Measurements from ENCODE around the gene BGN. TPM values are rescaled to one million over a fixed set of nuclear protein-coding genes. Genes with fewer than 3 reads are reported as not detected.
A peak's percentile ranks its signal among the peaks of the same experiment; 100 is the strongest.

The BGN gene
- total and polyA plus RNA-seq, 3 experiments from 2014 or later: not detected

- CTCF ChIA-PET: no interaction called here
- no peak overlapping the region for H3K4me3 Mint-ChIP-seq
- POLR2A ChIA-PET: no interaction called here
- peaks cover 0 to 7% (median 0%) of the 10 kb centered on the region in 3 donors for H3K4me1 Mint-ChIP-seq
- DNase-seq: no peak
- H3K36me3 Mint-ChIP-seq: no peaks in the 10 kb centered on the region
- no peak overlapping the region for H3K27ac ChIP-seq (ENCODE audit: low read depth, low read length)
- no peaks in the 10 kb centered on the region for H3K36me3 ChIP-seq (ENCODE audit: insufficient read depth, low read length)
- no peaks in the 10 kb centered on the region for H3K4me1 ChIP-seq (ENCODE audit: insufficient read depth, low read length)
- H3K9me3 ChIP-seq (ENCODE audit: low read length): no peaks in the 10 kb centered on the region
- H3K27me3 ChIP-seq (ENCODE audit: insufficient read depth, low read length, poor library complexity, severe bottlenecking): no peaks in the 10 kb centered on the region
- no peak overlapping the region for H3K4me3 ChIP-seq (ENCODE audit: low read length)
- H3K27ac Mint-ChIP-seq: no peak overlapping the region
- H3K9me3 Mint-ChIP-seq: no peaks in the 10 kb centered on the region
- peaks cover 14% of the 10 kb centered on the region in 2 donors for H3K27me3 Mint-ChIP-seq
Observed at GRCh38 chrX:153523269-153523668, 28.5 kb downstream of the BGN start.

GRCh38 chrX:153524234-153524633 lies 29.5 kb downstream of the BGN start:
- no peak for DNase-seq
- Mint-ChIP-seq H3K4me1 (no peaks in the 10 kb centered on the region), H3K4me3 (no peak overlapping the region), H3K36me3 (no peaks in the 10 kb centered on the region), H3K9me3 (no peaks in the 10 kb centered on the region), H3K27ac (no peak overlapping the region), H3K27me3 (peaks cover 10 to 18% of the 10 kb centered on the region in 2 donors)
- Histone ChIP-seq H3K27me3 (ENCODE audit: insufficient read depth, low read length, poor library complexity, severe bottlenecking) (no peaks in the 10 kb centered on the region), H3K27ac (ENCODE audit: low read depth, low read length) (no peak overlapping the region), H3K4me1 (ENCODE audit: insufficient read depth, low read length) (no peaks in the 10 kb centered on the region), H3K4me3 (ENCODE audit: low read length) (no peak overlapping the region), H3K9me3 (ENCODE audit: low read length) (no peaks in the 10 kb centered on the region), H3K36me3 (ENCODE audit: insufficient read depth, low read length) (no peaks in the 10 kb centered on the region)
- ChIA-PET POLR2A (no interaction called here), CTCF (no interaction called here)

GRCh38 chrX:153525451-153525850 lies 30.7 kb downstream of the BGN start:
- H3K4me3 ChIP-seq (ENCODE audit: low read length): no peak overlapping the region

GRCh38 chrX:153526042-153526441 lies 31.3 kb downstream of the BGN start:
- Histone ChIP-seq H3K27ac (ENCODE audit: low read depth, low read length) (no peak overlapping the region), H3K9me3 (ENCODE audit: low read length) (no peaks in the 10 kb centered on the region), H3K36me3 (ENCODE audit: insufficient read depth, low read length) (no peaks in the 10 kb centered on the region), H3K27me3 (ENCODE audit: insufficient read depth, low read length, poor library complexity, severe bottlenecking) (no peaks in the 10 kb centered on the region), H3K4me3 (ENCODE audit: low read length) (no peak overlapping the region), H3K4me1 (ENCODE audit: insufficient read depth, low read length) (no peaks in the 10 kb centered on the region)
- Mint-ChIP-seq H3K36me3 (no peaks in the 10 kb centered on the region), H3K4me1 (no peaks in the 10 kb centered on the region), H3K9me3 (no peaks in the 10 kb centered on the region), H3K27me3 (peaks cover 4 to 20% of the 10 kb centered on the region in 2 donors), H3K4me3 (peak overlapping the region in 1 of 7 donors; percentile 70), H3K27ac (no peak overlapping the region)
- ChIA-PET POLR2A (no interaction called here), CTCF (no interaction called here)
- no peak for DNase-seq

More at GRCh38 chrX:153525451-153525850, 30.7 kb downstream of the BGN start:
- H3K27me3 Mint-ChIP-seq: peaks cover 5 to 20% of the 10 kb centered on the region in 2 donors
- DNase-seq: no peak
- no peaks in the 10 kb centered on the region for H3K4me1 ChIP-seq (ENCODE audit: insufficient read depth, low read length)
- no peaks in the 10 kb centered on the region for H3K9me3 Mint-ChIP-seq
- H3K27ac ChIP-seq (ENCODE audit: low read depth, low read length): no peak overlapping the region
- H3K4me3 Mint-ChIP-seq: no peak overlapping the region
- ChIA-PET CTCF (no interaction called here), POLR2A (no interaction called here)
- H3K36me3 Mint-ChIP-seq: no peaks in the 10 kb centered on the region
- H3K27me3 ChIP-seq (ENCODE audit: insufficient read depth, low read length, poor library complexity, severe bottlenecking): no peaks in the 10 kb centered on the region
- H3K9me3 ChIP-seq (ENCODE audit: low read length): no peaks in the 10 kb centered on the region
- H3K36me3 ChIP-seq (ENCODE audit: insufficient read depth, low read length): no peaks in the 10 kb centered on the region
- H3K27ac Mint-ChIP-seq: no peak overlapping the region
- H3K4me1 Mint-ChIP-seq: no peaks in the 10 kb centered on the region

GRCh38 chrX:153526801-153527200 lies 32.0 kb downstream of the BGN start:
- H3K27ac Mint-ChIP-seq: no peak overlapping the region
- H3K9me3 Mint-ChIP-seq: no peaks in the 10 kb centered on the region
- H3K27ac ChIP-seq (ENCODE audit: low read depth, low read length): no peak overlapping the region
- no peaks in the 10 kb centered on the region for H3K9me3 ChIP-seq (ENCODE audit: low read length)
- ChIA-PET CTCF (interaction anchor here (1.3 to 1.7 kb wide), 2 partner anchors 10 to 12 kb away, joined by 4 to 6 read pairs; no protein-coding TSS in a partner anchor), POLR2A (no interaction called here)
- no peaks in the 10 kb centered on the region for H3K36me3 ChIP-seq (ENCODE audit: insufficient read depth, low read length)
- no peak overlapping the region for H3K4me3 ChIP-seq (ENCODE audit: low read length)
- H3K36me3 Mint-ChIP-seq: no peaks in the 10 kb centered on the region
- H3K4me1 Mint-ChIP-seq: no peaks in the 10 kb centered on the region
- peaks cover 4 to 19% of the 10 kb centered on the region in 2 donors for H3K27me3 Mint-ChIP-seq
- H3K4me3 Mint-ChIP-seq: no peak overlapping the region
- H3K4me1 ChIP-seq (ENCODE audit: insufficient read depth, low read length): no peaks in the 10 kb centered on the region
- DNase-seq: no peak
- H3K27me3 ChIP-seq (ENCODE audit: insufficient read depth, low read length, poor library complexity, severe bottlenecking): no peaks in the 10 kb centered on the region

GRCh38 chrX:153527208-153527607 lies 32.4 kb downstream of the BGN start:
- Mint-ChIP-seq H3K36me3 (no peaks in the 10 kb centered on the region), H3K27ac (no peak overlapping the region), H3K4me3 (no peak overlapping the region), H3K27me3 (peaks cover 4 to 16% of the 10 kb centered on the region in 2 donors), H3K9me3 (no peaks in the 10 kb centered on the region), H3K4me1 (no peaks in the 10 kb centered on the region)
- Histone ChIP-seq H3K4me1 (ENCODE audit: insufficient read depth, low read length) (no peaks in the 10 kb centered on the region), H3K27me3 (ENCODE audit: insufficient read depth, low read length, poor library complexity, severe bottlenecking) (no peaks in the 10 kb centered on the region), H3K27ac (ENCODE audit: low read depth, low read length) (no peak overlapping the region), H3K9me3 (ENCODE audit: low read length) (no peaks in the 10 kb centered on the region), H3K36me3 (ENCODE audit: insufficient read depth, low read length) (no peaks in the 10 kb centered on the region), H3K4me3 (ENCODE audit: low read length) (no peak overlapping the region)
- CTCF ChIA-PET: interaction anchor here (1.3 to 1.7 kb wide), 2 partner anchors 11 to 12 kb away, joined by 4 to 6 read pairs; no protein-coding TSS in a partner anchor
- DNase-seq: no peak
- POLR2A ChIA-PET: no interaction called here

- Histone ChIP-seq H3K9me3 (ENCODE audit: low read length) (no peaks in the 10 kb centered on the region), H3K4me3 (ENCODE audit: low read length) (no peak overlapping the region), H3K36me3 (ENCODE audit: insufficient read depth, low read length) (no peaks in the 10 kb centered on the region), H3K27ac (ENCODE audit: low read depth, low read length) (no peak overlapping the region), H3K4me1 (ENCODE audit: insufficient read depth, low read length) (no peaks in the 10 kb centered on the region), H3K27me3 (ENCODE audit: insufficient read depth, low read length, poor library complexity, severe bottlenecking) (no peaks in the 10 kb centered on the region)
- H3K9me3 Mint-ChIP-seq: no peaks in the 10 kb centered on the region
- no peaks in the 10 kb centered on the region for H3K4me1 Mint-ChIP-seq
- no peak overlapping the region for H3K4me3 Mint-ChIP-seq
- ChIA-PET POLR2A (no interaction called here), CTCF (interaction anchor here (1.1 kb wide), 1 partner anchor 589 kb away, joined by 4 read pairs; no protein-coding TSS in a partner anchor)
- DNase-seq: no peak
- H3K27me3 Mint-ChIP-seq: peaks cover 4 to 13% of the 10 kb centered on the region in 2 donors
- no peak overlapping the region for H3K27ac Mint-ChIP-seq
- no peaks in the 10 kb centered on the region for H3K36me3 Mint-ChIP-seq
Observed at GRCh38 chrX:153530411-153531129, 35.8 kb downstream of the BGN start.

GRCh38 chrX:153533091-153533490 lies 38.3 kb downstream of the BGN start:
- H3K9me3 ChIP-seq (ENCODE audit: low read length): no peaks in the 10 kb centered on the region
- H3K4me1 ChIP-seq (ENCODE audit: insufficient read depth, low read length): no peaks in the 10 kb centered on the region
- CTCF ChIA-PET: no interaction called here
- Mint-ChIP-seq H3K36me3 (no peaks in the 10 kb centered on the region), H3K27ac (peak overlapping the region in 1 of 8 donors; percentile 32), H3K27me3 (peaks cover 0 to 12% of the 10 kb centered on the region in 2 donors), H3K4me1 (no peaks in the 10 kb centered on the region), H3K4me3 (no peak overlapping the region), H3K9me3 (no peaks in the 10 kb centered on the region)
- no peaks in the 10 kb centered on the region for H3K36me3 ChIP-seq (ENCODE audit: insufficient read depth, low read length)
- no peak overlapping the region for H3K27ac ChIP-seq (ENCODE audit: low read depth, low read length)
- H3K4me3 ChIP-seq (ENCODE audit: low read length): no peak overlapping the region
- no peaks in the 10 kb centered on the region for H3K27me3 ChIP-seq (ENCODE audit: insufficient read depth, low read length, poor library complexity, severe bottlenecking)
- DNase-seq: no peak
- POLR2A ChIA-PET: no interaction called here
